GM12892 (cell line): ENCODE data around the gene ANKRD29.

ENCODE experiments used
- POLR2A ChIP-seq: IDR thresholded peaks from 2 replicates; pipeline ENCODE4 v1.6.1; 2011; ENCODE audit warnings: low read depth, low read length, control low read depth
- POLR2AphosphoS5 ChIP-seq: IDR thresholded peaks from 2 replicates; pipeline ENCODE4 v1.6.1; 2011; ENCODE audit warnings: low read depth, low read length, control low read depth
- TAF1 ChIP-seq: IDR thresholded peaks from 2 replicates; pipeline ENCODE4 v1.6.1; 2011; ENCODE audit warnings: low read depth, mild to moderate bottlenecking, control low read depth, low read length, borderline replicate concordance

DNA sequence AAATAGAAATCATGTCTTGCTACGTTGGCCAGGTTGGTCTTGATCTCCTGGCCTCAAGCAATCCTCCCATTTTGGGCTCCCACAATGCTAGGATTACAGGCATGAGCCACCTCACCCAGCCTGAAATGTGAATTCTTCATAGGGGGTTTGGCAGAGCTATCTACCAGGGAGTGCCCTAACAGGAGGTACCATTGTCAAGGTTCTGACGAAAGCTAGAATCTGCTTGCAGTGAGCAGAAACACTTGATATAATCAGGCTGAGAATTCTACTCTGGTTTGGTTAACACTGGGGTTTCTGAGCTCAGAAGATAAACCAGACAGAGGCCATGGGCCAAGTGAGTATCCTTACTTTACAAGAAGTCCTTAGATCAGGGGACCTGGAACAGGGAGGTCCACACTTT lies 19.3 kb upstream of the ANKRD29 start:
- TF ChIP-seq TAF1 (no peak), POLR2AphosphoS5 (no peak), POLR2A (no peak)
